ENCODE data around the gene EXOC6B. TPM values are rescaled to one million over a fixed set of nuclear protein-coding genes. Genes with fewer than 3 reads are reported as not detected.
A peak's percentile ranks its signal among the peaks of the same experiment; 100 is the strongest.

Gene EXOC6B
- total and polyA plus RNA-seq, 9 of the 15 experiments (the other 6 are each of a cell fraction or from before 2014, with no cell fraction given), result 0.28 to 4.2 (median 2.0) TPM

DNA sequence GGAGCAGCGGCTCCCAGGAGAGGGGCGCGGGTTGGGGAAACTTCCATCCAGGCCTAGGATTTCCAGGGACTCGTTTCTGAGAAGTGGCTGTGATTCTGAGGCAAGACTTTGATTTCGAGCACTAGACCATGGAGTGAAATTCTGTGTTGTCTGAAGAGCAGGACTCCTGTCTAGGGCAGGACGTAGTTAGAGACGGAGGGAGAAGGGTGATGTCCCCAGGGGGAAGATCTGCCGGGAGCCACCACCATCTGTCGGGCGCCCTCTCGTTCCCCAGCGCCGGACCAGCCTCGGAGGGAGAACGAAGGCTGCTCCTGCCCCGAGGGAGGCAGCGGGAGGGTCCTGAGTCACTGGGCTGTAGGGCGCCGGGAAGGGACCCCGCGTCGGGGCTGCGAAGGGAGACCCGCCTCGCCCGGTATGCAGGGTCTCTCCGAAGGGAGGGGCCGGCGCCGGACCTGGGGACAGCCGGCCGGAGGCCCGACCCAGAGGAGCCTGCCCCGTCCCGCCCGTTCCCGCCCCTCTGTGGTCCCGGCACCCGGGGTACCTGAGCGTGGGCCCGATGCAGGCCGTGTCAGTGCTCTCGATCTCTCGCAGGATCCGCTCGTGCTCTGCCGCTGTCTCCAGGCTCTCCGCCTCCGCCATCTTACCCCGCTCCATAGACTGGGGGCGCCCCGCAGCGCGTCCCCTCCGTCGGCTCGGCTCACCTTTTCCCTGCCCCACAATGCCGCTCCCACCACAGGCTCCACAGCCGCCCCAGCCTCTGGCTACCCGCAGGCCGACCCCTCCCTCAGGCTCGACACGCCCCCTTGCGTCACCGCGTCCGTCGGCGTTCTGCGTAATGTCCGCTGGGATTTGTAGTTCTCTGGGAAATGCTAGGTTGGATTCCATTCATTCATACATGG, at the start of gene EXOC6B (continued):
- TF ChIP-seq, protein P1, sequence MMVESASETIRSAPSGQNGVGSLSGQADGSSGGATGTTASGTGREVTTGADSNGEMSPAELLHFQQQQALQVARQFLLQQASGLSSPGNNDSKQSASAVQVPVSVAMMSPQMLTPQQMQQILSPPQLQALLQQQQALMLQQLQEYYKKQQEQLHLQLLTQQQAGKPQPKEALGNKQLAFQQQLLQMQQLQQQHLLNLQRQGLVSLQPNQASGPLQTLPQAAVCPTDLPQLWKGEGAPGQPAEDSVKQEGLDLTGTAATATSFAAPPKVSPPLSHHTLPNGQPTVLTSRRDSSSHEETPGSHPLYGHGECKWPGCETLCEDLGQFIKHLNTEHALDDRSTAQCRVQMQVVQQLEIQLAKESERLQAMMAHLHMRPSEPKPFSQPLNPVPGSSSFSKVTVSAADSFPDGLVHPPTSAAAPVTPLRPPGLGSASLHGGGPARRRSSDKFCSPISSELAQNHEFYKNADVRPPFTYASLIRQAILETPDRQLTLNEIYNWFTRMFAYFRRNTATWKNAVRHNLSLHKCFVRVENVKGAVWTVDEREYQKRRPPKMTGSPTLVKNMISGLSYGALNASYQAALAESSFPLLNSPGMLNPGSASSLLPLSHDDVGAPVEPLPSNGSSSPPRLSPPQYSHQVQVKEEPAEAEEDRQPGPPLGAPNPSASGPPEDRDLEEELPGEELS (CRISPR knock-in tag; IDR thresholded peaks at IDR 0.05; ENCODE audit: borderline replicate concordance), result no peak
- TF ChIP-seq, protein P2, sequence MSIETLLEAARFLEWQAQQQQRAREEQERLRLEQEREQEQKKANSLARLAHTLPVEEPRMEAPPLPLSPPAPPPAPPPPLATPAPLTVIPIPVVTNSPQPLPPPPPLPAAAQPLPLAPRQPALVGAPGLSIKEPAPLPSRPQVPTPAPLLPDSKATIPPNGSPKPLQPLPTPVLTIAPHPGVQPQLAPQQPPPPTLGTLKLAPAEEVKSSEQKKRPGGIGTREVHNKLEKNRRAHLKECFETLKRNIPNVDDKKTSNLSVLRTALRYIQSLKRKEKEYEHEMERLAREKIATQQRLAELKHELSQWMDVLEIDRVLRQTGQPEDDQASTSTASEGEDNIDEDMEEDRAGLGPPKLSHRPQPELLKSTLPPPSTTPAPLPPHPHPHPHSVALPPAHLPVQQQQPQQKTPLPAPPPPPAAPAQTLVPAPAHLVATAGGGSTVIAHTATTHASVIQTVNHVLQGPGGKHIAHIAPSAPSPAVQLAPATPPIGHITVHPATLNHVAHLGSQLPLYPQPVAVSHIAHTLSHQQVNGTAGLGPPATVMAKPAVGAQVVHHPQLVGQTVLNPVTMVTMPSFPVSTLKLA (conservative IDR thresholded peaks at IDR 0.05), result peak in 1 of 2 experiments; percentile 45; a peak in 1 of 4 replicates
- no peak for TF ChIP-seq BRD9 (IDR thresholded peaks at IDR 0.05; ENCODE audit: low read depth, partially characterized antibody)
- TF ChIP-seq, protein P3, sequence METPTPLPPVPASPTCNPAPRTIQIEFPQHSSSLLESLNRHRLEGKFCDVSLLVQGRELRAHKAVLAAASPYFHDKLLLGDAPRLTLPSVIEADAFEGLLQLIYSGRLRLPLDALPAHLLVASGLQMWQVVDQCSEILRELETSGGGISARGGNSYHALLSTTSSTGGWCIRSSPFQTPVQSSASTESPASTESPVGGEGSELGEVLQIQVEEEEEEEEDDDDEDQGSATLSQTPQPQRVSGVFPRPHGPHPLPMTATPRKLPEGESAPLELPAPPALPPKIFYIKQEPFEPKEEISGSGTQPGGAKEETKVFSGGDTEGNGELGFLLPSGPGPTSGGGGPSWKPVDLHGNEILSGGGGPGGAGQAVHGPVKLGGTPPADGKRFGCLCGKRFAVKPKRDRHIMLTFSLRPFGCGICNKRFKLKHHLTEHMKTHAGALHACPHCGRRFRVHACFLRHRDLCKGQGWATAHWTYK (CRISPR knock-in tag; IDR thresholded peaks at IDR 0.05), result 0 out of 2 replicates have a peak, but pooled peaks have one; percentile 17
- TF ChIP-seq ZNF583 (CRISPR knock-in tag; IDR thresholded peaks at IDR 0.05), result no peak
- no peak for TF ChIP-seq ZNF354B (CRISPR knock-in tag; IDR thresholded peaks at IDR 0.05)
- TF ChIP-seq, protein P4, sequence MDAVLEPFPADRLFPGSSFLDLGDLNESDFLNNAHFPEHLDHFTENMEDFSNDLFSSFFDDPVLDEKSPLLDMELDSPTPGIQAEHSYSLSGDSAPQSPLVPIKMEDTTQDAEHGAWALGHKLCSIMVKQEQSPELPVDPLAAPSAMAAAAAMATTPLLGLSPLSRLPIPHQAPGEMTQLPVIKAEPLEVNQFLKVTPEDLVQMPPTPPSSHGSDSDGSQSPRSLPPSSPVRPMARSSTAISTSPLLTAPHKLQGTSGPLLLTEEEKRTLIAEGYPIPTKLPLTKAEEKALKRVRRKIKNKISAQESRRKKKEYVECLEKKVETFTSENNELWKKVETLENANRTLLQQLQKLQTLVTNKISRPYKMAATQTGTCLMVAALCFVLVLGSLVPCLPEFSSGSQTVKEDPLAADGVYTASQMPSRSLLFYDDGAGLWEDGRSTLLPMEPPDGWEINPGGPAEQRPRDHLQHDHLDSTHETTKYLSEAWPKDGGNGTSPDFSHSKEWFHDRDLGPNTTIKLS (IDR thresholded peaks at IDR 0.05; ENCODE audit: borderline replicate concordance, low read depth), result peak; percentile 30; the same call in 1 of the 2 replicates
- no peak for TF ChIP-seq KLF1 (tag; IDR thresholded peaks at IDR 0.05)
- no peak for TF ChIP-seq PATZ1 (CRISPR knock-in tag; IDR thresholded peaks at IDR 0.05; ENCODE audit: borderline replicate concordance)
- TF ChIP-seq NRF1 (conservative IDR thresholded peaks at IDR 0.05 in 1 of 2, IDR thresholded peaks at IDR 0.05 in 1 of 2), result peak; percentile 37 to 53; a peak in 3 of 4 replicates
- TF ChIP-seq ZNF77 (CRISPR knock-in tag; IDR thresholded peaks at IDR 0.05), result no peak
- TF ChIP-seq, protein P5, sequence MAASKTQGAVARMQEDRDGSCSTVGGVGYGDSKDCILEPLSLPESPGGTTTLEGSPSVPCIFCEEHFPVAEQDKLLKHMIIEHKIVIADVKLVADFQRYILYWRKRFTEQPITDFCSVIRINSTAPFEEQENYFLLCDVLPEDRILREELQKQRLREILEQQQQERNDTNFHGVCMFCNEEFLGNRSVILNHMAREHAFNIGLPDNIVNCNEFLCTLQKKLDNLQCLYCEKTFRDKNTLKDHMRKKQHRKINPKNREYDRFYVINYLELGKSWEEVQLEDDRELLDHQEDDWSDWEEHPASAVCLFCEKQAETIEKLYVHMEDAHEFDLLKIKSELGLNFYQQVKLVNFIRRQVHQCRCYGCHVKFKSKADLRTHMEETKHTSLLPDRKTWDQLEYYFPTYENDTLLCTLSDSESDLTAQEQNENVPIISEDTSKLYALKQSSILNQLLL (CRISPR knock-in tag; IDR thresholded peaks at IDR 0.05; ENCODE audit: borderline replicate concordance), result no peak

Data from K562 (cell line).